HEK293 (cell line): Measurements from ENCODE around the gene ATP13A3.

Experiments
- CTCF ChIA-PET: fragments of 350-600 bp; formaldehyde crosslinking; extraction: SDS; loops from one replicate; lab custom pipeline; 2021; ENCODE audit warnings: antibody characterized with exemption; lab: Yijun Ruan, JAX
- POLR2A ChIA-PET: fragments of 300-600 bp; formaldehyde crosslinking; extraction: SDS; loops from one replicate; lab custom pipeline; 2020; ENCODE audit warnings: antibody characterized with exemption, inconsistent platforms; lab: Yijun Ruan, JAX
- H3K27ac ChIP-seq: fragments of 200-500 bp; sonication (Bioruptor generic); 2 replicates; pipeline ENCODE4 v1.5.1; 2014; ENCODE audit warnings: low read depth, low read length, control low read depth, inconsistent platforms; ENCODE audit errors: extremely low read depth
- H3K36me3 ChIP-seq, 2 experiments: fragments of 200-500 bp in 1 of 2; sonication (Bioruptor generic) in 1 of 2; 1 replicate in 1 of 2; 2 replicates in 1 of 2; pipeline ENCODE4 v1.5.1; 2014 to 2017; ENCODE audit warnings: inconsistent platforms in 2 of 2, low read length in 2 of 2; ENCODE audit not compliant: control insufficient read depth in 2 of 2, insufficient read depth in 1 of 2
- H3K4me1 ChIP-seq: fragments of 200-500 bp; sonication (Bioruptor generic); 2 replicates; pipeline ENCODE4 v1.5.1; 2014; ENCODE audit warnings: mild to moderate bottlenecking, low read length, inconsistent platforms; ENCODE audit not compliant: control insufficient read depth, insufficient read depth
- H3K4me3 ChIP-seq: 2 replicates; pipeline ENCODE4 v1.5.1; 2011; ENCODE audit warnings: low read depth, mild to moderate bottlenecking, control low read depth, low read length, moderate library complexity
- H3K9me3 ChIP-seq: fragments of 200-500 bp; sonication (Bioruptor generic); 2 replicates; pipeline ENCODE4 v1.5.1; 2014; ENCODE audit warnings: low read depth, low read length, inconsistent platforms; ENCODE audit not compliant: control insufficient read depth, insufficient read depth
- EGR2 ChIP-seq: fragments of 450-650 bp; formaldehyde crosslinking; IDR thresholded peaks from 2 replicates; pipeline ENCODE4 v1.5.1; 2016; ENCODE audit warnings: low read depth, missing biosample characterization, missing genetic modification characterization
- KLF7 ChIP-seq: fragments of 450-650 bp; formaldehyde crosslinking; IDR thresholded peaks from 2 replicates; pipeline ENCODE4 v1.5.1; 2016; ENCODE audit warnings: missing biosample characterization, missing genetic modification characterization, borderline replicate concordance
- MEIS1 ChIP-seq: sonication (generic); formaldehyde crosslinking; IDR thresholded peaks from 2 replicates; pipeline ENCODE4 v1.8.1; 2022; ENCODE audit warnings: missing genetic modification reagents, mild to moderate bottlenecking, borderline replicate concordance
- ZFP41 ChIP-seq: fragments of 450-650 bp; formaldehyde crosslinking; IDR thresholded peaks from 2 replicates; pipeline ENCODE4 v1.5.1; 2016; ENCODE audit warnings: missing biosample characterization, missing genetic modification characterization, borderline replicate concordance
- ZNF223 ChIP-seq: fragments of 450-650 bp; formaldehyde crosslinking; IDR thresholded peaks from 2 replicates; pipeline ENCODE4 v1.5.1; 2016; ENCODE audit warnings: missing biosample characterization, missing genetic modification characterization
- ZNF23 ChIP-seq: fragments of 450-650 bp; formaldehyde crosslinking; IDR thresholded peaks from 2 replicates; pipeline ENCODE4 v1.5.1; 2016; ENCODE audit warnings: missing biosample characterization, missing genetic modification characterization, borderline replicate concordance
- ZNF239 ChIP-seq: fragments of 450-650 bp; formaldehyde crosslinking; IDR thresholded peaks from 2 replicates; pipeline ENCODE4 v1.5.1; 2016; ENCODE audit warnings: missing biosample characterization, missing genetic modification characterization
- ZNF423 ChIP-seq: fragments of 450-650 bp; formaldehyde crosslinking; IDR thresholded peaks from 2 replicates; pipeline ENCODE4 v1.5.1; 2016; ENCODE audit warnings: missing biosample characterization, missing genetic modification characterization
- ZNF585B ChIP-seq: fragments of 450-650 bp; formaldehyde crosslinking; IDR thresholded peaks from 2 replicates; pipeline ENCODE4 v1.5.1; 2016; ENCODE audit warnings: missing biosample characterization, missing genetic modification characterization
- ZNF701 ChIP-seq: fragments of 450-650 bp; formaldehyde crosslinking; IDR thresholded peaks from 2 replicates; pipeline ENCODE4 v1.5.1; 2016; ENCODE audit warnings: missing biosample characterization, missing genetic modification characterization
- ZXDB ChIP-seq: fragments of 450-650 bp; formaldehyde crosslinking; IDR thresholded peaks from 2 replicates; pipeline ENCODE4 v1.5.1; 2016; ENCODE audit warnings: missing biosample characterization, missing genetic modification characterization
- TF ChIP-seq, protein P1 (sequence below): fragments of 450-650 bp; formaldehyde crosslinking; IDR thresholded peaks from 2 replicates; pipeline ENCODE4 v1.5.1; 2016; ENCODE audit warnings: missing biosample characterization, missing genetic modification characterization
- TF ChIP-seq, protein P2 (sequence below): fragments of 450-650 bp; formaldehyde crosslinking; IDR thresholded peaks from 2 replicates; pipeline ENCODE4 v1.5.1; 2017; ENCODE audit warnings: missing biosample characterization, missing genetic modification characterization
- TF ChIP-seq, protein P3 (sequence below): fragments of 450-650 bp; formaldehyde crosslinking; IDR thresholded peaks from 2 replicates; pipeline ENCODE4 v1.5.1; 2016; ENCODE audit warnings: missing biosample characterization, missing genetic modification characterization
- TF ChIP-seq, protein P4 (sequence below): sonication (generic); formaldehyde crosslinking; IDR thresholded peaks from 2 replicates; pipeline ENCODE4 v1.8.1; 2022; ENCODE audit warnings: mild to moderate bottlenecking, moderate library complexity, missing genetic modification reagents
- TF ChIP-seq, protein P5 (sequence below): fragments of 450-650 bp; formaldehyde crosslinking; IDR thresholded peaks from 2 replicates; pipeline ENCODE4 v1.5.1; 2016; ENCODE audit warnings: missing biosample characterization, missing genetic modification characterization, borderline replicate concordance

ATP13A3 gene

DNA sequence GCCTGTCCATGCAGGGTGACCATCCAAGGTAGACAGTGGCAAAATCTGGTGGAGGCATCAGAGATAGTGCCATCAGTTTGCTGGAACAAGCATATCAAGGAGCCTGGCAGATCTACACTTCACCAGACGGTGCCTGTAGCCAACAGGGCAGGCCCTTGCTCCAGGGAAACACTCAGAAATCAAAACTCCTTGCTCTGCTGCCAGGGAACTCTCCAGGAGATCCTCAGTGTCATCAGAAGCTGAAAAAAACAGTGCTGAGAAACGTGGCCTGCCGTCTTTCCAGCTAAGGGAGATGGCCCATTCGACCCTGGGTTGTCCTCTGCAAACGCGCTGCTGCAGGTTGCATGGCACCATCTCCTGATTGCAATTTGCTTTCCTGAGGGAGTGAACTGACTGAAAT lies 30.5 kb upstream of the ATP13A3 start (continued):
- TF ChIP-seq, protein P1, sequence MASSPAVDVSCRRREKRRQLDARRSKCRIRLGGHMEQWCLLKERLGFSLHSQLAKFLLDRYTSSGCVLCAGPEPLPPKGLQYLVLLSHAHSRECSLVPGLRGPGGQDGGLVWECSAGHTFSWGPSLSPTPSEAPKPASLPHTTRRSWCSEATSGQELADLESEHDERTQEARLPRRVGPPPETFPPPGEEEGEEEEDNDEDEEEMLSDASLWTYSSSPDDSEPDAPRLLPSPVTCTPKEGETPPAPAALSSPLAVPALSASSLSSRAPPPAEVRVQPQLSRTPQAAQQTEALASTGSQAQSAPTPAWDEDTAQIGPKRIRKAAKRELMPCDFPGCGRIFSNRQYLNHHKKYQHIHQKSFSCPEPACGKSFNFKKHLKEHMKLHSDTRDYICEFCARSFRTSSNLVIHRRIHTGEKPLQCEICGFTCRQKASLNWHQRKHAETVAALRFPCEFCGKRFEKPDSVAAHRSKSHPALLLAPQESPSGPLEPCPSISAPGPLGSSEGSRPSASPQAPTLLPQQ (tag by site-specific recombination): no peak

DNA sequence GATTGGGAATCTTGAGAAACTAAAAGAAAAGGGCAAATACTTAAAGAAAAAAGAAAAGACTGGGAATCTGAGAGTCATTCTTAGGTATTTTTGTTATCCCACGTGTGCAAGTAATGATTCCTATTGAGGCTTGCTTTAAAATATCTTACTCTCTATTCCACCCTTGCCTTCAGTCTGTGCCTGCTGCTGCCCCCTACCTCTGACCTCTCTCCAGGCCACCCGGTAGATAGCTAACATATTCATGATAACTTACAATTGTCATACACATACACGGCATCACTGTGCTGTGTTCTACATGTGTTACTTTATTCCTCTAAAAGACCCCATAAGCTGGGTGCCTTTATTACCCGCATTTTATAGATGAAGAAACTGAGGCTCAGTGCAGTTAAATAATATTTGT lies 27.8 kb upstream of the ATP13A3 start:
- ChIA-PET POLR2A (interaction anchor here (0.7 kb wide), 2 partner anchors 10 to 119 kb away, joined by 3 to 5 read pairs; no protein-coding TSS in a partner anchor), CTCF (interaction anchor here (0.7 kb wide), 1 partner anchor 629 kb away, joined by 3 read pairs; no protein-coding TSS in a partner anchor)
- Histone ChIP-seq H3K27ac (no peak overlapping the region), H3K9me3 (no peaks in the 10 kb centered on the region), H3K4me3 (no peak overlapping the region), H3K4me1 (peaks cover 6% of the 10 kb centered on the region; the same call in 1 of the 2 replicates), H3K36me3 (no peaks in the 10 kb centered on the region)
- TF ChIP-seq ZXDB (tag by site-specific recombination) (no peak), MEIS1 (CRISPR knock-in tag) (no peak), ZNF239 (tag by site-specific recombination) (no peak), ZNF23 (no peak), ZFP41 (tag by site-specific recombination) (no peak), ZNF701 (no peak), ZNF585B (no peak), EGR2 (tag by site-specific recombination) (no peak), ZNF423 (tag by site-specific recombination) (no peak), ZNF223 (no peak), KLF7 (tag by site-specific recombination) (no peak)
- TF ChIP-seq, protein P2, sequence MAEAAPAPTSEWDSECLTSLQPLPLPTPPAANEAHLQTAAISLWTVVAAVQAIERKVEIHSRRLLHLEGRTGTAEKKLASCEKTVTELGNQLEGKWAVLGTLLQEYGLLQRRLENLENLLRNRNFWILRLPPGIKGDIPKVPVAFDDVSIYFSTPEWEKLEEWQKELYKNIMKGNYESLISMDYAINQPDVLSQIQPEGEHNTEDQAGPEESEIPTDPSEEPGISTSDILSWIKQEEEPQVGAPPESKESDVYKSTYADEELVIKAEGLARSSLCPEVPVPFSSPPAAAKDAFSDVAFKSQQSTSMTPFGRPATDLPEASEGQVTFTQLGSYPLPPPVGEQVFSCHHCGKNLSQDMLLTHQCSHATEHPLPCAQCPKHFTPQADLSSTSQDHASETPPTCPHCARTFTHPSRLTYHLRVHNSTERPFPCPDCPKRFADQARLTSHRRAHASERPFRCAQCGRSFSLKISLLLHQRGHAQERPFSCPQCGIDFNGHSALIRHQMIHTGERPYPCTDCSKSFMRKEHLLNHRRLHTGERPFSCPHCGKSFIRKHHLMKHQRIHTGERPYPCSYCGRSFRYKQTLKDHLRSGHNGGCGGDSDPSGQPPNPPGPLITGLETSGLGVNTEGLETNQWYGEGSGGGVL (tag by site-specific recombination): no peak
- TF ChIP-seq, protein P3, sequence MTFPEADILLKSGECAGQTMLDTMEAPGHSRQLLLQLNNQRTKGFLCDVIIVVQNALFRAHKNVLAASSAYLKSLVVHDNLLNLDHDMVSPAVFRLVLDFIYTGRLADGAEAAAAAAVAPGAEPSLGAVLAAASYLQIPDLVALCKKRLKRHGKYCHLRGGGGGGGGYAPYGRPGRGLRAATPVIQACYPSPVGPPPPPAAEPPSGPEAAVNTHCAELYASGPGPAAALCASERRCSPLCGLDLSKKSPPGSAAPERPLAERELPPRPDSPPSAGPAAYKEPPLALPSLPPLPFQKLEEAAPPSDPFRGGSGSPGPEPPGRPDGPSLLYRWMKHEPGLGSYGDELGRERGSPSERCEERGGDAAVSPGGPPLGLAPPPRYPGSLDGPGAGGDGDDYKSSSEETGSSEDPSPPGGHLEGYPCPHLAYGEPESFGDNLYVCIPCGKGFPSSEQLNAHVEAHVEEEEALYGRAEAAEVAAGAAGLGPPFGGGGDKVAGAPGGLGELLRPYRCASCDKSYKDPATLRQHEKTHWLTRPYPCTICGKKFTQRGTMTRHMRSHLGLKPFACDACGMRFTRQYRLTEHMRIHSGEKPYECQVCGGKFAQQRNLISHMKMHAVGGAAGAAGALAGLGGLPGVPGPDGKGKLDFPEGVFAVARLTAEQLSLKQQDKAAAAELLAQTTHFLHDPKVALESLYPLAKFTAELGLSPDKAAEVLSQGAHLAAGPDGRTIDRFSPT: no peak
- TF ChIP-seq, protein P4, sequence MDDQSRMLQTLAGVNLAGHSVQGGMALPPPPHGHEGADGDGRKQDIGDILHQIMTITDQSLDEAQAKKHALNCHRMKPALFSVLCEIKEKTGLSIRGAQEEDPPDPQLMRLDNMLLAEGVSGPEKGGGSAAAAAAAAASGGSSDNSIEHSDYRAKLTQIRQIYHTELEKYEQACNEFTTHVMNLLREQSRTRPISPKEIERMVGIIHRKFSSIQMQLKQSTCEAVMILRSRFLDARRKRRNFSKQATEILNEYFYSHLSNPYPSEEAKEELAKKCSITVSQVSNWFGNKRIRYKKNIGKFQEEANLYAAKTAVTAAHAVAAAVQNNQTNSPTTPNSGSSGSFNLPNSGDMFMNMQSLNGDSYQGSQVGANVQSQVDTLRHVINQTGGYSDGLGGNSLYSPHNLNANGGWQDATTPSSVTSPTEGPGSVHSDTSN: no peak
- TF ChIP-seq, protein P5, sequence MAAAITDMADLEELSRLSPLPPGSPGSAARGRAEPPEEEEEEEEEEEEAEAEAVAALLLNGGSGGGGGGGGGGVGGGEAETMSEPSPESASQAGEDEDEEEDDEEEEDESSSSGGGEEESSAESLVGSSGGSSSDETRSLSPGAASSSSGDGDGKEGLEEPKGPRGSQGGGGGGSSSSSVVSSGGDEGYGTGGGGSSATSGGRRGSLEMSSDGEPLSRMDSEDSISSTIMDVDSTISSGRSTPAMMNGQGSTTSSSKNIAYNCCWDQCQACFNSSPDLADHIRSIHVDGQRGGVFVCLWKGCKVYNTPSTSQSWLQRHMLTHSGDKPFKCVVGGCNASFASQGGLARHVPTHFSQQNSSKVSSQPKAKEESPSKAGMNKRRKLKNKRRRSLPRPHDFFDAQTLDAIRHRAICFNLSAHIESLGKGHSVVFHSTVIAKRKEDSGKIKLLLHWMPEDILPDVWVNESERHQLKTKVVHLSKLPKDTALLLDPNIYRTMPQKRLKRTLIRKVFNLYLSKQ (tag by site-specific recombination): no peak
